GM12874 (cell line): Measurements from ENCODE around the gene TMEM9.

Source experiments
- TF ChIP-seq, protein P1 (sequence below): IDR thresholded peaks from 2 replicates; pipeline ENCODE4 v1.5.1; 2011; ENCODE audit warnings: low read depth, mild to moderate bottlenecking, control low read depth, low read length, moderate library complexity; ENCODE audit not compliant: insufficient read depth

The TMEM9 gene

DNA sequence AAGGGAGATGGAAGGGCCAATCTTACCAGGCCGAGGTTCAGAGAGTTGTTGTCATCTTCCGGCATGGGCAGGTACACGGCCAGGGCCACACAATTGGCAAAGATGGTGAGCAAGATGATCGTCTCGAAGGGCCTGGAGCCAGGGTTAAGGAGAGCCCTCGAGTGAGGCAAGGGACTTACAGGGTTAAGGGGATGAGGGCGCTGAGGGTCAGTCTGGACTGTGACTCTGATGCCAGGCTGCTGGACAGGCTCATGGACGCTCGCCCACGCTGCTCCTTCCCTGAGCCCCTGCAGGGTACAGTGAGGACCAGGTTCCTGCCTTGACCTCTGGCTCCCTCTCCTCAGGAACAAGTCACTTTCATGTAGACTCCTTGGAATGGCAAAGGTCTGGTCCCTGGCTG, 44.1 kb downstream of the TMEM9 start:
- TF ChIP-seq, protein P1, sequence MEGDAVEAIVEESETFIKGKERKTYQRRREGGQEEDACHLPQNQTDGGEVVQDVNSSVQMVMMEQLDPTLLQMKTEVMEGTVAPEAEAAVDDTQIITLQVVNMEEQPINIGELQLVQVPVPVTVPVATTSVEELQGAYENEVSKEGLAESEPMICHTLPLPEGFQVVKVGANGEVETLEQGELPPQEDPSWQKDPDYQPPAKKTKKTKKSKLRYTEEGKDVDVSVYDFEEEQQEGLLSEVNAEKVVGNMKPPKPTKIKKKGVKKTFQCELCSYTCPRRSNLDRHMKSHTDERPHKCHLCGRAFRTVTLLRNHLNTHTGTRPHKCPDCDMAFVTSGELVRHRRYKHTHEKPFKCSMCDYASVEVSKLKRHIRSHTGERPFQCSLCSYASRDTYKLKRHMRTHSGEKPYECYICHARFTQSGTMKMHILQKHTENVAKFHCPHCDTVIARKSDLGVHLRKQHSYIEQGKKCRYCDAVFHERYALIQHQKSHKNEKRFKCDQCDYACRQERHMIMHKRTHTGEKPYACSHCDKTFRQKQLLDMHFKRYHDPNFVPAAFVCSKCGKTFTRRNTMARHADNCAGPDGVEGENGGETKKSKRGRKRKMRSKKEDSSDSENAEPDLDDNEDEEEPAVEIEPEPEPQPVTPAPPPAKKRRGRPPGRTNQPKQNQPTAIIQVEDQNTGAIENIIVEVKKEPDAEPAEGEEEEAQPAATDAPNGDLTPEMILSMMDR: no peak

DNA sequence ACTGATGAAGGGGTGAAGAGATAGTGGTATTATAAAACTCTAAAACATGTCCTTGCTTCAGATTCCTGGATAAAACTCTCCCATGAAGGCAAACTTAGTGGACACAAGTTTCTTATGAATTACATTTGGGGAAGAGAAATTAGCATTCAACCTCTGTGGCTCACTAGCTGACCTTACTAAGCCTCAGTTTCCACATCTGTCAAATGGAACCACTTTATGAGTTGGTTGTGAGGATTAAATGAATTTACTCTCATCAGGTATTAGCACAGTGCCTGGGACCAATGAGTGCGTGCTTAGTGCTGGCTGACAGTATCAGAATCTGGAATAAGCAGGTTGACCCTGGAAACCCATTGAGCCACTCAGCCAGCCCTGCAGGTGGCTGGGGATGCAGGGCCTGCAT, 44.6 kb downstream of the TMEM9 start:
- TF ChIP-seq, protein P1: no peak

DNA sequence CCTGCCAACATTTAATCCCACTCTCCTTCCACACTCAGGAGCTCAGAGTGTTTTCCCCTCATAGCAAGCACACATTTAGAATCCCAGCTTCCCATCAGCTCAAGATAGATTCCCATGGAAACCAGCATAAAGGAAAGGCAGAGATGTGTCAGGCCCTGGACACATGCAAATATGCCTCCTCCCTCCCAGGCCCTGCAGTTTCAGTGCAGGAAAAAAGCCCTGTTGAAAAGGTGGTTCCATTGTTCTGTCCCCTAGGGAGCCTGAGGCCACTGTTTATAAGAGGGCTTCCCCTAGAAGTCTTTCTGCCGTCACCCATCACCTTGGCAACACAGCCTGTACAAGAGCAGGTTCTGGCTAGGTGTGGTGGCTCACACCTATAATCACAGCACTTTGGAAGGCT, 45.7 kb downstream of the TMEM9 start:
- TF ChIP-seq, protein P1: no peak

DNA sequence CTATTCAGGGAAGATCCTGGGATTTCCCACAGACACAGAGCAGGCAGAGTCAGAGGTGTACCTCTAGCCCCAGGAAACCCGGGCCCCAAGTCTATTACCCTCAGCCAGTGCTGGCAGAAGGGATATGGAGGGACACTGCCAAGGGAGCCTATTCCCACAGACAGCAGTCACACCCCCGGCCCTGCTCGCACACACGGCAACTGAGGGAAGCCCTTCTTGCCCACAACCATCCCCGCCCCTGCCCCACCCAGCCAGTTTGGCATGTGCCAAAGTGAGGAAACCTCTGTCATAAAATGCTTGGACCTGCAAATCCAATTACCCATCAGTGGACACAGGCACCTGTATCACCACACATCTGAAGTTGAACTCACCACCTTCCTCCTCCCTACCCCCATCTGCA, 48.6 kb downstream of the TMEM9 start:
- TF ChIP-seq, protein P1: no peak

DNA sequence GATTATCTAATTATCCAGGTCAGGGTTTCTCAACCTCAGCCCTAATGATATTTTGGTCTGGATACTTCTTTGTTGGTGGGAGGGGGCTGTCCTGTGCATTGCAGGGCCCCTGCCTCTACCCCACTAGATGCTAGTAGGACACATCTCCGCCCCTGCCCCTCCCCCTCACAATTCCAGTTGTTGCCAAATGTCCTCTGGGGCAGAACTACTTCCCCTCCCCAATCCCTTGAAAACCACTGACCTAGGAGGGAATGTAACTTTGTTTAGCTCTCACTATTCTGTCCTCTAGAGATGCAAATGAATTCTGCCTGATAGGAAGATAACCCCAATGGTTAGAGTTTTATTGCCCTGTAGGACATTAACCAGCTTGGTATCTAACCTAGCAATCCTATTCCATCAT, 50.1 kb downstream of the TMEM9 start:
- TF ChIP-seq, protein P1: no peak

DNA sequence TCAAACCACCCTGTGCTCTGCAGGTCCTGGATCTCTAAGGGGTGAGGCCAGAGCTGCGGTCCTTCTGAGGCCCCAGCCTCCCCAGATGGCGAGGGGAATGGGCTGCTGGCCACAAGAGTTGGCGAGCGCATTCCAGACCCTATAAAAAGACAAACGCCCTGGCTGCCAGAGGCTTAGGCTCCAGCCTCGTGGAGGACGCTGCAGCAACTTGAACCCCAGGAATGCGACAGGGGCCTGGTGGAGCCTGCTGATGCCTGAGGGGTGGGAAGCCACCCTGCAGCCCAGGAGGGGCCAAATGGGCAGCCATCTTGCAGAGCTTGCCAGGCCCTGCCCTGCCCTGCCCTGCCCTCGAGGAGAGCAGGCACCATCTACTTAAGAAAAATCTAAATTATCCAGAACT, 50.6 kb downstream of the TMEM9 start:
- TF ChIP-seq, protein P1: no peak

DNA sequence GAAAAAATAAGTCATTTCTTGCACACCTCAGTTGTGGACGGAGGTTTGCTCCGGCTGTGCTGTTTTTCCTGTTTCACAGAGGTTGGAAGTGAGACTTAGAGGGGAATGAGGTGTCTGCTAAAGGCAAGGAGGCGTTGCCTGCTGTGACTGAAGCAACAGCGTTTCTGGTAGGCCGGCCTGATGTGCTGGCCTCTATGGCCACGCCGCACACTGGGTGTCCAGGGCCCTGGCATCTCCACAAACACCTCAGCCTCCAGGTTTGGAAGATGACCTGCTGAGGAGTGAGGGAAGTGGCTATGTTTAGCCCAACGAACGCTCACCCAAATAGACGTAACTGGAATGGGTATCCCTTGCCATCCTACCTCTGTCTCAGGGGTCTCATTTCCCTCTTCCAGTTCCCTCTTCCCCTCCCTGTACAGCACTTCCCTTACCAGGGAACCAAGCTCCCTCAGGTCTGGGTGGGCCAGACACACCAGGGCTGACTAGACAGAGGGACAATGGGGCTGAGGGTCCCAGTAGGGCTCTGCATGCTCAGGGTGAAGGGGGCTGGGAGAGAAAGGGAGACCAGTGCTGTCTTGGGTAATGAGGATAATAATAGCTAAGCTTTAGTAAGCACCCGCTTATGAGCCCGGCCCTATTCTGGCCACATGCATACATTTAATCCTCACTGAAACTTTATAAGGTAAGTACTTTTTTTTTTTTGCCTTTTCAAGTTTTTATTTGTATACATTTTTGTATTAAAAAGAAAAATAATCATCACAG, 53.9 kb downstream of the TMEM9 start:
- TF ChIP-seq, protein P1: no peak
